ENCODE data around the gene NECTIN1. TPM values are rescaled to one million over a fixed set of nuclear protein-coding genes. Genes with fewer than 3 reads are reported as not detected.

NECTIN1 gene
- total RNA-seq, 2 donors from 2014 or later: 43.9 to 44.1 TPM

- ATAC-seq (peak; percentile 64), DNase-seq (peak in 1 of 2 donors; percentile 57)
- intact Hi-C loops (cut with DNase I, micrococcal nuclease): no loop called here
Observed at GRCh38 chr11:119721129-119722120, 7.6 kb downstream of the NECTIN1 start.

GRCh38 chr11:119720311-119720913, 8.6 kb downstream of the NECTIN1 start:
- no peak for ATAC-seq
- intact Hi-C loops (cut with DNase I, micrococcal nuclease): no loop called here
- DNase-seq: no peak

- intact Hi-C loops (cut with DNase I, micrococcal nuclease): no loop called here
- DNase-seq: no peak
- no peak for ATAC-seq
Observed at GRCh38 chr11:119717839-119718534, 11.0 kb downstream of the NECTIN1 start.

GRCh38 chr11:119716582-119717498, 12.2 kb downstream of the NECTIN1 start:
- DNase-seq: no peak
- intact Hi-C loops (cut with DNase I, micrococcal nuclease): no loop called here
- peak; percentile 29 for ATAC-seq

- DNase-seq (no peak), ATAC-seq (no peak)
- intact Hi-C loops (cut with DNase I, micrococcal nuclease): no loop called here
Observed at GRCh38 chr11:119714590-119714989, 14.4 kb downstream of the NECTIN1 start.

GRCh38 chr11:119714189-119714588, 14.8 kb downstream of the NECTIN1 start:
- ATAC-seq: no peak
- intact Hi-C loops (cut with DNase I, micrococcal nuclease): no loop called here
- DNase-seq: no peak

- peak; percentile 43 for ATAC-seq
- intact Hi-C loops (cut with DNase I, micrococcal nuclease): no loop called here
- no peak for DNase-seq
Observed at GRCh38 chr11:119713359-119714040, 15.5 kb downstream of the NECTIN1 start.

- intact Hi-C loops (cut with DNase I, micrococcal nuclease): no loop called here
- no peak for DNase-seq
- no peak for ATAC-seq
Observed at GRCh38 chr11:119712459-119713358, 16.3 kb downstream of the NECTIN1 start.

GRCh38 chr11:119712006-119712405, 17.0 kb downstream of the NECTIN1 start:
- DNase-seq (no peak), ATAC-seq (no peak)
- intact Hi-C loops (cut with DNase I, micrococcal nuclease): no loop called here

- ATAC-seq (no peak), DNase-seq (no peak)
- intact Hi-C loops (cut with DNase I, micrococcal nuclease): no loop called here
Observed at GRCh38 chr11:119711476-119711875, 17.5 kb downstream of the NECTIN1 start.

- no peak for DNase-seq
- ATAC-seq: no peak
- intact Hi-C loops (cut with DNase I, micrococcal nuclease): no loop called here
Observed at GRCh38 chr11:119710417-119710816, 18.6 kb downstream of the NECTIN1 start.

- intact Hi-C loops (cut with DNase I, micrococcal nuclease): no loop called here
- DNase-seq: no peak
- no peak for ATAC-seq
Observed at GRCh38 chr11:119709638-119710346, 19.2 kb downstream of the NECTIN1 start.

- ATAC-seq (no peak), DNase-seq (no peak)
- intact Hi-C loops (cut with DNase I, micrococcal nuclease): no loop called here
Observed at GRCh38 chr11:119709171-119709570, 19.8 kb downstream of the NECTIN1 start.

GRCh38 chr11:119708384-119708783, 20.6 kb downstream of the NECTIN1 start:
- DNase-seq: no peak
- no peak for ATAC-seq

GRCh38 chr11:119706887-119707286, 22.1 kb downstream of the NECTIN1 start:
- intact Hi-C loops (cut with DNase I, micrococcal nuclease): no loop called here
- ATAC-seq (no peak), DNase-seq (no peak)

More at GRCh38 chr11:119708384-119708783, 20.6 kb downstream of the NECTIN1 start:
- intact Hi-C loops (cut with DNase I, micrococcal nuclease): no loop called here

- DNase-seq: no peak
- ATAC-seq: no peak
- intact Hi-C loops (cut with DNase I, micrococcal nuclease): no loop called here
Observed at GRCh38 chr11:119706029-119706428, 23.0 kb downstream of the NECTIN1 start.

Data from left colon (tissue), 2 donors.